ENCODE measurements around the gene CD84.
"Not testable (repeated sequence)": the region's sequence is repeated elsewhere in the genome, so short reads cannot be mapped to it uniquely, and the experiment has no call there.

Gene CD84

GRCh38 chr1:160569806-160570205 is 9.5 kb downstream of the CD84 start:
- no peak for DNase-seq (ENCODE audit: low read depth)

- no peak for DNase-seq (ENCODE audit: low read depth)
These were observed 11.2 kb downstream of the CD84 start for GRCh38 chr1:160567858-160568682.

GRCh38 chr1:160567341-160567740 is 12.0 kb downstream of the CD84 start:
- DNase-seq (ENCODE audit: low read depth): no peak

DNA sequence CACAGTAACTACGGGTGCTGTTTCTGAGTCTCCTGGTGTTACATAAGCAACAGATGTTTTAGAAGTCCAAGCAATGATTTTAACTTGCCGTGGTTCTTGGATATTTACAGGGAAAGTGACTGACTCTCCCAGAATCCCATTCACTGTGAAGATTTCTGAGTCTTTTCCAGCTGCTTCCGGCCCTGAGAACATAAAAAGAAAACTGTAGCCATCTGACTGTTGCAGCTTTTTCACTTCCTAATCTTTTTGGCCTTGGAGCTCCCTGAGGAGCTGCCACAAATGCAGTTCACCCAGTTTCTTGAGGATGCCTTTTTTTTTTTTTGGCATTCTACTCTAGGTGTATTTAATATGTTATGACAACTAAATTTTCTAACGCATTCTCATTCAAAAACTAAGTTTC is 13.7 kb downstream of the CD84 start:
- no peak for DNase-seq (ENCODE audit: low read depth)

DNA sequence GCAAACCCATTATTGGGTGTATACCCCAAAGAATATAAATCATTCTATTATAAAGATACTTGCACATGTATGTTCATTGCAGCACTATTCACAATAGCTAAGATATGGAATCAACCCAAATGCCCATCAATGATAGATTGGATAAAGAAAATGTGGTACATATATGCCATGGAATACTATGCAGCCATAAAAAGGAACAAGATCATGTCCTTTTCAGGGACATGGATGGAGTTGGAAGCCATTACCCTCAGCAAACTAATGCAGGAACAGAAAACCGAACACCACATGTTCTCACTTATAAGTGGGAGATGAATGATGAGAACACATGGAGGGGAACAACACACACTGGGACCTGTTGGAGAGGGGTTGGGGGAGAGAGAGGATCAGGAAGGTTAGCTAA is 16.1 kb downstream of the CD84 start:
- not testable (repeated sequence) for DNase-seq (ENCODE audit: low read depth)

DNA sequence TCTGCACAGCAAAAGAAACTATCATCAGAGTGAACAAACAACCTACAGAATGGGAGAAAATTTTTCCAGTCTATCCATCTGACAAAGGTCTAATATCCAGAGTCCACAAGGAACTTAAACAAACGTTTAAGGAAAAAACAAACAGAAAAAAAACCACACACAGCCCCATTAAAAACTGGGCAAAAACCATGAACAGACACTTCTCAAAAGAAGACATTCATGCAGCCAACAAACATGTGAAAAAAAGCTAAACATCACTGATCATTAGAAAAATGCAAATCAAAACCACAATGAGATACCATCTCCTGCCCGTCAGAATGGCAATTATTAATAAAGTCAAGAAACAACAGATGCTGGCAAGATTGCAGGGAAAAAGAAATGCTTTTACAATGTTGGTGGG is 16.6 kb downstream of the CD84 start:
- not testable (repeated sequence) for DNase-seq (ENCODE audit: low read depth)

GRCh38 chr1:160560806-160561205 is 18.5 kb downstream of the CD84 start:
- no peak for DNase-seq (ENCODE audit: low read depth)

DNA sequence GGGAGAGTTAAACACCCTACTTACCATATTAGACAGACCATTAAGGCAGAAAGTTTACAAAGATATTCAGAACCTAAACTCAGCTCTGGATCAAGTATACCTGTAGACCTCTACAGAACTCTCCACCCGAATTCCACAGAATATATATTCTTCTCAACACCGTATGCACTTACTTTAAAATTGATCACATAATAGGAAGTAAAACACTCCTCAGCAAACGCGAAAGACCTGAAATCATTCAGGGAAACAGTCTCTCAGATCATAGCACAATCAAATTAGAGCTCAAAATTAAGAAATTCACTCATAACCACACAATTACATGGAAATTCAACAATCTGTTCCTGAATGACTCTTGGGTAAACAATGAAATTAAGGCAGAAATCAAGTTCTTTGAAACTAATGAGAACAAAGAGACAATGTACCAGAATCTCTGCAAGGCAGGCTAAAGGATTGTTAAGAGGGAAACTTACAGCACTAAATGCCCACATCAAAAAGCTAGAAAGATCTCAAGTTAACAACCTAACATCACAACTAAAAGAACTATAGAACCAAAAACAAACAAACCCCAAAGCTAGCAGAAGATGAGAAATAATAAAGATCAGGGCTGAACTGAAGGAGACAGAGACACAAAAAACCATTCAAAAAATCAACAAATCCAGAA is 19.1 kb downstream of the CD84 start:
- no peak for DNase-seq (ENCODE audit: low read depth)

GRCh38 chr1:160559437-160559836 is 19.9 kb downstream of the CD84 start:
- DNase-seq (ENCODE audit: low read depth): not testable (repeated sequence)

DNA sequence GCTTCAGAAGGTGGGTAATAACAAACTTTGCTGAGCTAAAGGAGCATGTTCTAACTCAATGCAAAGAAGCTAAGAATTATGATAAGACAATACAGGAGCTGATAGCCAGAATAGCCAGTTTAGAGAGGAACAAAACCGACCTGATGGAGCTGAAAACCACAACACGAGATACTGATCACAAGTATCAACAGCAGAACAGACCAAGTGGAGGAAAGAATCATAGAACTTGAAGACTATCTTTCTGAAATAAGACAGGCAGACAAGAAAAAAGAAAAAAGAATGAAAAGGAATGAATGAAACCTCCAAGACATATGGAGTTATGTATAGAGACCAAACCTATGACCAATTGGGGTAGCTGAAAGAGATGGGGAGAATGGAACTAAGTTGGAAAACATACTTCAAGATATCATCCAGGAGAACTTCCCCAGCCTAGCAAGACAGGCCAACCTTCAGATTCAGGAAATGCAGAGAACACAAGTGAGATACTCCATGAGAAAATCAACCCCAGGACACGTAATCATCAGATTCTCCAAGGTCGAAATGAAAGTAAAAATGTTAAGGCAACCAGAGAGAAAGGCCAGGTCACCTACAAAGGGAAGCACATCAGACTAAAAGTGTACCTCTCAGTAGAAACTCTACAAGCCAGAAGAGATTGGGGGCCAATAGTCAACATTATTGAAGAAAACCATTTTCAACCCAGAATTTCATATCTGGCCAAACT is 20.5 kb downstream of the CD84 start:
- no peak for DNase-seq (ENCODE audit: low read depth)

- no peak for DNase-seq (ENCODE audit: low read depth)
These were observed 25.5 kb downstream of the CD84 start for GRCh38 chr1:160553778-160554177.

- no peak for DNase-seq (ENCODE audit: low read depth)
These were observed 26.9 kb downstream of the CD84 start for GRCh38 chr1:160552425-160552824.

DNA sequence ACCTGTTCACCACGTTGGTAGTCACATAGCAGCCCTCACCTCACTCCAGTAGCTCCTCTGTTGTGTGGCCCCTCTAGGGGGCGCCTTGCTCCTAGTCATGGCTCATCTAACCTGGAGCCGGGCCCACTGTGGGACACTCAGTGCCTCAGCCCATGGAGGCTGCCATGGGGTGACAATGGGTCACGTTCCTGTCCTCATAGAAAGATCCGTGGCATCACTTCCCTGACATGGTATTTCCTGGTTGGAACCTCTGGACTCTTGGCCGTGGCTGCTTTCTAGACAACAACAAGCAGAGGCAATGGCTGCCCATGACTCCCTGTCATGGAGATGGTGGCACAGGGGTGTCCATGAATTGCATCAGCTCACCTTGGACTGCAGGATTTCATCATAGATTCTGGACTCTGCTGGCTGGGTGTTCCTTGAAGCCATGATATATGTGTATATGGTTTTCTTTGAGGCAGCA is 28.7 kb downstream of the CD84 start:
- DNase-seq (ENCODE audit: low read depth): peak; percentile 3

GRCh38 chr1:160549665-160550006 is 29.7 kb downstream of the CD84 start:
- DNase-seq (ENCODE audit: low read depth): no peak

- DNase-seq (ENCODE audit: low read depth): no peak
These were observed 30.2 kb downstream of the CD84 start for GRCh38 chr1:160548960-160549664.

DNA sequence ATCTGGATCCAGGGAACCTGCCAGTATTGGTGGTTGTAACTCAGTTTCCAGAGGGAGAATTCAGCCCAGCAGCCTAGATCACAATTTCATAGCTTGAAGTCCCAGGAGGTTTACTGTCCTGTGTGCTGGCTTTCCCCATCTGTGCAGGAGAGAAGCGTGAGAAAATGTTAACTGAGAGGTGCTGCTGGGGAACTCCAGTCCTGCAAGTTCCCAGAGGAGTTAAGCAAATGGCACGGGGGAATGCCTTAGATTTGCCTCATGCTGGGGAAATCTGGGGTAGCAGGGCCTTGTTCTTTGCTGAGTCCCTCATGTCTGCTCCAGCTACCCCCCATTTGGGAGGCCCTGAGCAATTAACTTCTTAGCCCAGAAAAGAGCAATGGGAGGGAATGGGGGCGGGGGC is 31.1 kb downstream of the CD84 start:
- DNase-seq (ENCODE audit: low read depth): no peak

- DNase-seq (ENCODE audit: low read depth): no peak
These were observed 31.9 kb downstream of the CD84 start for GRCh38 chr1:160547422-160547821.

GRCh38 chr1:160546942-160547341 is 32.4 kb downstream of the CD84 start:
- DNase-seq (ENCODE audit: low read depth): no peak

DNA sequence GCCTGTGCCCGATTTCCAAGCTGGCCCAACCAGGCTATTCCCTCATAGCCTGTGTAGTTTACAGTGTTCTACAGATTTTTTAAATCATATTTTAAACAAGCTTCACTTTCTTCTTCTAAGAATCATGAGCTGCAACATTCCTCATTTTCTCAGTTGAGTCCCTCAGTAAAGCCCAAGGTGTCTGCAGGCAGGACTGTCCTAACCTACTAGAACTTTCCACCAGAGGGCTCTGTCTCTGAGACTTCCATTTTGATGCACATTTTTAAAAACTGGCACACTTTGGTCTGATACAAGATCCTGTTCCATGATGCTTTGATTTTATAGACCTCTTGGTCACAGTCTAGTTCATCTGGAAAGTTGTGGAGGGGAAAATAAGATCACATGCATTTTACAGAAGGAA is 34.6 kb downstream of the CD84 start:
- DNase-seq (ENCODE audit: low read depth): peak; percentile 37

GRCh38 chr1:160542303-160542945 is 36.9 kb downstream of the CD84 start:
- no peak for DNase-seq (ENCODE audit: low read depth)

DNA sequence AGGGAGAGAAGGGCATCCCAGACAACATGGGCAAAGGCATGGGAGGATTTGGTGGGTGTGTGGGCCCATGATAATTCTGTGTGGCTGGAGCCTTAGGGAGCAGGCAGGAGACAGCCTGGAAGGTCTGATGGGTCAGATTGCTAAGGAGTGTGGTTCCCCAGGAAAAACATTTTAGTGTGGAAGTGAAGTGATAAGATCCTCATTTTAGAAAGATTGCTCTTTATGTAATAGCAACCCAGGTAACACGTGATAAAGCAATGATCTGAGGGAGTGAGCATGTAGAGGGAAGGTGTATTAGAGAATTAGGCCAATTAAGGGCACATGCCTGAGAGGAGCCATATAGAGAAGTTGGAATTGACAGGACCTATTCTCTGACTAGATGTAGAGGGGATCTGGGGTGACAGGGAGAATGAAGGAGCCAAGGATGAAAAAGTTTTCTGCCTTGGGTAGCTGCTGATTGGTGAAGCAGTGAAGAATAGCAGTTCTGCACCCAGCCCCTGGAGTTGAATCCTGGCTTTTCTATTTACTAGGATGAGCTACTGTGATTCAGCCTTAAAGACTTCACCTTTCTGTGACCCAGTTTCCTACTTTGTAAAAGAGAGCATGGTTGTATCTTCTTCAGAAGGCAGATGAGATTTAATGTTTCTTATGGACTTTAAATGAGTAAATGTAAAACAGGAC is 37.5 kb downstream of the CD84 start:
- no peak for DNase-seq (ENCODE audit: low read depth)

Measured in ELR (cell line).